ENCODE data around the gene DZANK1. TPM values are rescaled to one million over a fixed set of nuclear protein-coding genes. Genes with fewer than 3 reads are reported as not detected.
"Not testable (repeated sequence)": the region's sequence is repeated elsewhere in the genome, so short reads cannot be mapped to it uniquely, and the experiment has no call there.

Gene DZANK1
- total and polyA plus RNA-seq, 9 donors: 1.5 to 3.9 (median 1.8) TPM

DNA sequence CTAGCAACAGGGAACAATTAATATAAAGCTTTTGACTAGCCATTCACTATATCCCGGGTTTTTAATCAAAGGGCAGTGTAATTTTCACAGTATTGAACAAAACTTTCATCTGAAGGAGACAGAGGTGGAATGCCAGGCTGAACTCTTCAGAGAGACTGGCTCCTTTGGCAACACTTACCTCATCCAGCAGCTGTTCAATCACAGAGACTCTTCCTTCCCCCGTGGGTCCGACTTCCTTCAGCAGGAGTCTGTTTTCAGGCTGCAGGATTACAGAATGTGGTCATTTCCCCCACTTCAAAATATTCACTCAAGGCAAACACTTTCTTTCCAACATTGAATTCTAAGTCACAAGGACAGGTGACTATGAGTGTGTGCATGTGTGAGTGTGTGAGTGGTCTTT is 76.6 kb downstream of the DZANK1 start:
- 17% methylated on average over 2 of the region's 3 CpGs for WGBS (ENCODE audit: insufficient coverage)
- Histone ChIP-seq H3K9me3 (replicated peaks; ENCODE audit: control insufficient read depth, low read depth, low read length) (no peaks in the 10 kb centered on the region), H3K4me1 (ENCODE audit: control insufficient read depth, insufficient read depth, low read length) (no peaks in the 10 kb centered on the region), H3K36me3 (ENCODE audit: control insufficient read depth, insufficient read depth, low read length) (no peaks in the 10 kb centered on the region), H3K27ac (ENCODE audit: low read length) (no peak overlapping the region), H3K4me3 (ENCODE audit: low read length) (no peak overlapping the region), H3K27me3 (ENCODE audit: control insufficient read depth, insufficient read depth, low read length) (no peaks in the 10 kb centered on the region)
- DNase-seq: no peak

DNA sequence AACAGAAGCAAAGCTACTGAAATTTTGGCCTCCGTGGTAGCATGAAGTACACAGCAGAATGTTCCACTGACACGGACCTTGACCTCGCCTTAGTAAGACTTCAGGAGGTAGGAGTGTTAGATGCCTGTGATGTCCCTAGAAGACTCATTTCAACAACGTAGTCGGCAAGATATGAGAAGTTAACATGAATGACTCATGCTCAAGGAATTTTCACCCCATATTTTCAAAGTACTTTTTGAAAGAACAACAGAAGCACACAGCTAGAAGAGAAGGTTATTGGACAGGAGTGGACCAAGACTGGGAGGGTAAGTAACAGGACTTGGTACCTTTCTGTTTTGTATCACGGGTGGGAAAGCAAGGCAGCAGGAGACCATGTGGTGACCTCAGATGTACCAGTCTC is 78.0 kb downstream of the DZANK1 start:
- Histone ChIP-seq H3K4me1 (ENCODE audit: control insufficient read depth, insufficient read depth, low read length) (no peaks in the 10 kb centered on the region), H3K27me3 (ENCODE audit: control insufficient read depth, insufficient read depth, low read length) (no peaks in the 10 kb centered on the region), H3K36me3 (ENCODE audit: control insufficient read depth, insufficient read depth, low read length) (no peaks in the 10 kb centered on the region), H3K27ac (ENCODE audit: low read length) (no peak overlapping the region), H3K4me3 (ENCODE audit: low read length) (no peak overlapping the region), H3K9me3 (replicated peaks; ENCODE audit: control insufficient read depth, low read depth, low read length) (no peaks in the 10 kb centered on the region)
- 61% methylated on average over 3 of the region's 6 CpGs for WGBS (ENCODE audit: insufficient coverage)
- DNase-seq: no peak

DNA sequence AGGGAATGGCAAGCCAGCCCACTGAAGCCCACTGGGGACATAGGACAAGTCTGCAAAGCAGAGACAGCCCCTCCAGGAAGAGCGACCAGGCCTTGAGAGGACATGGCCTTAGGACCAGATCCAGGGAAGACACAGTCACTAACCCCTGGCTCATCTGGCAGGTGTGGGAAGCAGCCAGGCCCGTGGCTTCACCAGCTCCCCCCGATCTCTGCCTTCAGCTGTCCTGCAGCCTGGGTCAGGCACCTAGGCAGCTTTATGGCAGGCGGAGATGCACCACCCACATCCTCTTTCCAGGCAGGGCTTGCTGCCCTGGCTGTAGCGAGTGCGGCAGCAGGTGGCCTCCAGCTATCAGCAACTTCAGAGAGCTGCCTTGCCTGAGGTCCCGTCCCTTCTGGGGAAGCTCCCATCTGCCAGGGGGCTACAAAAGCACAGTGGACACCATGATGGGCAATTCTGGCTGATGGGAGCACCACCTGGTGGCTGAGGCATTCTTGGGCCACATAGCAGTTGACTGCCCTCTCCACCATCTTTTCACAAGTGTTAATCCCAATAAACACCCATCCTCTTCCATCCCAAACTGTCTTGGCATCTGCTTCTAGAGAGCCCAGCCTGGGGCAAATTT is 85.8 kb downstream of the DZANK1 start:
- H3K27ac ChIP-seq (ENCODE audit: low read length): no peak overlapping the region
- no peak for DNase-seq
- H3K27me3 ChIP-seq (ENCODE audit: control insufficient read depth, insufficient read depth, low read length): no peaks in the 10 kb centered on the region
- WGBS (ENCODE audit: insufficient coverage): 74% methylated on average over 7 of the region's 7 CpGs
- no peaks in the 10 kb centered on the region for H3K9me3 ChIP-seq (replicated peaks; ENCODE audit: control insufficient read depth, low read depth, low read length)
- no peak overlapping the region for H3K4me3 ChIP-seq (ENCODE audit: low read length)
- H3K4me1 ChIP-seq (ENCODE audit: control insufficient read depth, insufficient read depth, low read length): no peaks in the 10 kb centered on the region
- H3K36me3 ChIP-seq (ENCODE audit: control insufficient read depth, insufficient read depth, low read length): no peaks in the 10 kb centered on the region

DNA sequence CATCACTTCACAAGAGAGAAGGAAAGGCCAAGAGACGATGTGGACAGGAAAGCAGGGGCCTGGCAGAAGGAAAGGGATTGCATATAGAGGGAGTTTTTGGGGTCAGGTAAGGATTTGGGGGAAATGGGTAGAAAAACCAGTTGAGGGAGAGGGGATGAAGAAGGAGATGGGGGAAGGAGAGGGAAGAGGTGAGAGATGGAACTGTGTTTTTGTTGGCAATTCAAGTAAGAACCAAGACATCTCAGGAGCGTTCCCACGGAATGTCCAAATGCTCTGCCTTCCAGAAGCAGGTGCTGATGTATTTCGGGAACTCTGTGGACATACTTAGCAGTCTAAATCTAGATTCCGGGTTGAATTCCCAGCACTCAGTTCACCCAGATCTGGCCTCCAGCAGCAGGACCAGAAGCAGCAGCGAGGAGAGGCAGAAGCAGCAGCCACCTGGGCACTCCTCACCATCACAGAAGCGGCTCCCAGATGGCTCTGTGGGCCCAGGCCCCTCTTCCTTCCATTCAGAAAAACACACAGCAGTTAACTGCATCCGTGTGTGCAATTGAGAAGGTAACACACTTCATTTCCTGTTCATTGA is 88.8 kb downstream of the DZANK1 start:
- WGBS (ENCODE audit: insufficient coverage): 57% methylated on average over 4 of the region's 8 CpGs
- Histone ChIP-seq H3K27me3 (ENCODE audit: control insufficient read depth, insufficient read depth, low read length) (no peaks in the 10 kb centered on the region), H3K4me3 (ENCODE audit: low read length) (no peak overlapping the region), H3K9me3 (replicated peaks; ENCODE audit: control insufficient read depth, low read depth, low read length) (no peaks in the 10 kb centered on the region), H3K4me1 (ENCODE audit: control insufficient read depth, insufficient read depth, low read length) (no peaks in the 10 kb centered on the region), H3K36me3 (ENCODE audit: control insufficient read depth, insufficient read depth, low read length) (no peaks in the 10 kb centered on the region), H3K27ac (ENCODE audit: low read length) (no peak overlapping the region)
- no peak for DNase-seq

DNA sequence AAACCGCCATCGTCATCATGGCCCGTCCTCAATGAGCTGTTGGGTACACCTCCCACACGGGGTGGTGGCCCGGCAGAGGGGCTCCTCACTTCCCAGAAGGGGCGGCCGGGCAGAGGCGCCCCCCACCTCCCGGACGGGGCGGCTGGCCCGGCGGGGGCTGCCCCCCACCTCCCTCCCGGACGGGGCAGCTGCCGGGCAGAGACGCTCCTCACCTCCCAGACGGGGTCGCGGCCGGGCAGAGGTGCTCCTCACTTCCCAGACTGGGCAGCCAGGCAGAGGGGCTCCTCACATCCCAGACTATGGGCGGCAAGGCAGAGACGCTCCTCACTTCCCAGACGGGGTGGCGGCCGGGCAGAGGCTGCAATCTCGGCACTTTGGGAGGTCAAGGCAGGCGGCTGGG is 91.3 kb downstream of the DZANK1 start:
- WGBS (ENCODE audit: insufficient coverage): 97% methylated on average over 21 of the region's 28 CpGs

DNA sequence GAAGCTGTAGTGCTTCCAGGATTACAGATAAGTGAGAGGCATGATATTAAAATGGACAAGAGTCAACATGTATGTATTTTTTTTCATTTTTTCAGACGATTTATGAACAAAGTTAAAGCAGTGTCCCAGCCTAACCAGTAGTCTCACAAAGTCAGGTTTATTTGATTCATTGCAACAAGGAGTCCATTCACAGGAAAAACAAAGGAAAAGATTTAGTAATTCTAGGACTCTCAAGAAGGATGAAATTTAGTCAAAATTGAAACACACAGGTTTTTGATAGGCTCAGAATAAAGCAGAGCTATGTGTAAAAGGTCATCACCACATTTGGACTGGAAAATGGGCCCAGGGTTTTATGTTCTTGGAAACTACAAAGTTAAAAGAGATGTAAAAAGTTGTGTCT is 94.5 kb downstream of the DZANK1 start:
- Histone ChIP-seq H3K27ac (ENCODE audit: low read length) (no peak overlapping the region), H3K4me1 (ENCODE audit: control insufficient read depth, insufficient read depth, low read length) (no peaks in the 10 kb centered on the region), H3K27me3 (ENCODE audit: control insufficient read depth, insufficient read depth, low read length) (no peaks in the 10 kb centered on the region), H3K36me3 (ENCODE audit: control insufficient read depth, insufficient read depth, low read length) (no peaks in the 10 kb centered on the region), H3K4me3 (ENCODE audit: low read length) (no peak overlapping the region), H3K9me3 (replicated peaks; ENCODE audit: control insufficient read depth, low read depth, low read length) (no peaks in the 10 kb centered on the region)
- no peak for DNase-seq
- no CpG with 5 or more reads among the region's 1 CpG for WGBS (ENCODE audit: insufficient coverage)

More for the DNA sequence above, 91.3 kb downstream of the DZANK1 start:
- H3K4me3 ChIP-seq (ENCODE audit: low read length); H3K27me3 ChIP-seq (ENCODE audit: control insufficient read depth, insufficient read depth, low read length); DNase-seq; H3K36me3 ChIP-seq (ENCODE audit: control insufficient read depth, insufficient read depth, low read length); H3K4me1 ChIP-seq (ENCODE audit: control insufficient read depth, insufficient read depth, low read length); H3K9me3 ChIP-seq (replicated peaks; ENCODE audit: control insufficient read depth, low read depth, low read length); H3K27ac ChIP-seq (ENCODE audit: low read length): not testable (repeated sequence)

DNA sequence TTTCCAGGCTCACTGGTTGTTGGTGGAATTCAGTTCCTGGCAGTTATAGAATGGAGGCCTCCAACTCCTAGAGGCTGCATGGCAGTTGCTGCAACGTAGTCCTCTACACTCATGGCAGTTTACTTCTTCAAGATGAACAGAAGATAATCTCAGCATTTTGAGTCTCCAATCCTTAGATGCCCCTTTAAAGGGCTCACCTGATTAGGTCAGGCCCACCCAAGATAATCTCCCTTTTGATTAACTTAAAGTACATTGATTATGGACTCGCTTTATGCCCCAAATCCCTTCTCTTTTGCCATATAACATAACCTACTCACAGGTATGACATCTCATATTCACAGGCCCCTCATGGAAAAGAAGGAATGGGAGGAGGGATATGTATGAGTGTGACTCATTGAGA is 102.1 kb downstream of the DZANK1 start:
- no peaks in the 10 kb centered on the region for H3K9me3 ChIP-seq (replicated peaks; ENCODE audit: control insufficient read depth, low read depth, low read length)
- H3K4me3 ChIP-seq (ENCODE audit: low read length): no peak overlapping the region
- no peaks in the 10 kb centered on the region for H3K4me1 ChIP-seq (ENCODE audit: control insufficient read depth, insufficient read depth, low read length)
- H3K27me3 ChIP-seq (ENCODE audit: control insufficient read depth, insufficient read depth, low read length): no peaks in the 10 kb centered on the region
- DNase-seq: no peak
- no peak overlapping the region for H3K27ac ChIP-seq (ENCODE audit: low read length)
- no peaks in the 10 kb centered on the region for H3K36me3 ChIP-seq (ENCODE audit: control insufficient read depth, insufficient read depth, low read length)
- 29% methylated on average over 1 of the region's 2 CpGs for WGBS (ENCODE audit: insufficient coverage)

DNA sequence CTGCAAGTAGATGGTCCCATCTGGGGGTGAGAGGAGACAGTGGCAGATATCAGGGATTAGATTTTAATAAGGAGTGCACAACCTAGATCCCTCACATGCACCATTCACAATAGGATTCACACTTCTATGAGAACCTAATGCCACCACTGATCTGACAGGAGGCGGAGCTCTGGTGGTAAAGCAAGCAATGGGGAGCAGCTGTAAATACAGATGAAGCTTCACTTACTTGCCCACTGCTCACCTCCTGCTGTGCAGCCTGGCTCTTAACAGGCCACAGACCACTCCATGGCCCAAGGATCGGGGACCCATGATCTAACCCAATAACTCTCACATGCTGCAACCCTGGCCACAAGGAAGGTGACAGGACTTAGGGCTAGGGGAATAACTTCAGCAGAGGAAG is 103.1 kb downstream of the DZANK1 start:
- no peak overlapping the region for H3K4me3 ChIP-seq (ENCODE audit: low read length)
- no peaks in the 10 kb centered on the region for H3K9me3 ChIP-seq (replicated peaks; ENCODE audit: control insufficient read depth, low read depth, low read length)
- no peaks in the 10 kb centered on the region for H3K27me3 ChIP-seq (ENCODE audit: control insufficient read depth, insufficient read depth, low read length)
- 83% methylated on average over 2 of the region's 2 CpGs for WGBS (ENCODE audit: insufficient coverage)
- H3K36me3 ChIP-seq (ENCODE audit: control insufficient read depth, insufficient read depth, low read length): no peaks in the 10 kb centered on the region
- DNase-seq: no peak
- H3K4me1 ChIP-seq (ENCODE audit: control insufficient read depth, insufficient read depth, low read length): no peaks in the 10 kb centered on the region
- H3K27ac ChIP-seq (ENCODE audit: low read length): no peak overlapping the region

DNA sequence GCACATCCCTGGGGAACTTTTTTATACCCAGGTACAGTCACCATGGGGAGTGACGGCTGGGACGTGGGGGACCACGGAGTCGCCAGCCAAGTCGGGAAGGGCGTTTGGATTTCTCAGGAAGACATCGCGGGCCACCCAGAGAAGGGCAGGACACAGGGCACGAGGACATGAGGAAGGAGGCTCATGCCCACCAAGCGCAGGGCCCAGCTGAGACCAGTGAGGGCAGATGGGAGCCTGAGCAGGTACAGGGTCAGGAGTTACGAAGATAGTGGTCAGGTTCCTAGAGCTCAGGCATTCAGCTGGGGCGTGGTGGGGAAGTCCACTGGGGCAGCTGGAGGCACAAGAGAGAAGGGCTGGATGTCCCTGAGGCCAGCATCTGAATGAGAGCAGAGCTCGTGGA is 103.9 kb downstream of the DZANK1 start:
- no peaks in the 10 kb centered on the region for H3K27me3 ChIP-seq (ENCODE audit: control insufficient read depth, insufficient read depth, low read length)
- H3K27ac ChIP-seq (ENCODE audit: low read length): no peak overlapping the region
- H3K9me3 ChIP-seq (replicated peaks; ENCODE audit: control insufficient read depth, low read depth, low read length): no peaks in the 10 kb centered on the region
- H3K36me3 ChIP-seq (ENCODE audit: control insufficient read depth, insufficient read depth, low read length): no peaks in the 10 kb centered on the region
- H3K4me1 ChIP-seq (ENCODE audit: control insufficient read depth, insufficient read depth, low read length): no peaks in the 10 kb centered on the region
- H3K4me3 ChIP-seq (ENCODE audit: low read length): no peak overlapping the region
- 87% methylated on average over 12 of the region's 13 CpGs for WGBS (ENCODE audit: insufficient coverage)
- DNase-seq: no peak

DNA sequence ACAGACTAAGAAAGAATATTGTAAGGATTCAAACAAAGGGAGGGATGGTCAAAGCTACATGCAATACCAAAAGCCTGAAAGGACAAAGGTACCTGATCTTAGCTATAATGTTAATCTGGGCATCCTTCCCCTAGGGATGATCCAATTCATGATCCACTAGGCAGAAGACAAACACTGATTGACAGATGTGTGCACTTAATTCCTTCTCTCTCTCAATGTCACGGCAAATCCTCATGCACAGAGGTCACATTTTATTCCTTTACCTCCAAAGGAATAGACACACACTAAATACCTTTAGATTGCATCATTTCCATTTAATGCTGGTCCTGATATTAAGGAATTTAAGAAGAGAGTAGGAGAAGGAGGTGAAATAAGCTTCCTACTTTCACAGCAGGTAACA is 105.2 kb downstream of the DZANK1 start:
- Histone ChIP-seq H3K4me1 (ENCODE audit: control insufficient read depth, insufficient read depth, low read length) (no peaks in the 10 kb centered on the region), H3K27ac (ENCODE audit: low read length) (no peak overlapping the region), H3K36me3 (ENCODE audit: control insufficient read depth, insufficient read depth, low read length) (no peaks in the 10 kb centered on the region), H3K27me3 (ENCODE audit: control insufficient read depth, insufficient read depth, low read length) (no peaks in the 10 kb centered on the region), H3K4me3 (ENCODE audit: low read length) (no peak overlapping the region), H3K9me3 (replicated peaks; ENCODE audit: control insufficient read depth, low read depth, low read length) (no peaks in the 10 kb centered on the region)
- DNase-seq: no peak
- no CpG with 5 or more reads among the region's 1 CpG for WGBS (ENCODE audit: insufficient coverage)

DNA sequence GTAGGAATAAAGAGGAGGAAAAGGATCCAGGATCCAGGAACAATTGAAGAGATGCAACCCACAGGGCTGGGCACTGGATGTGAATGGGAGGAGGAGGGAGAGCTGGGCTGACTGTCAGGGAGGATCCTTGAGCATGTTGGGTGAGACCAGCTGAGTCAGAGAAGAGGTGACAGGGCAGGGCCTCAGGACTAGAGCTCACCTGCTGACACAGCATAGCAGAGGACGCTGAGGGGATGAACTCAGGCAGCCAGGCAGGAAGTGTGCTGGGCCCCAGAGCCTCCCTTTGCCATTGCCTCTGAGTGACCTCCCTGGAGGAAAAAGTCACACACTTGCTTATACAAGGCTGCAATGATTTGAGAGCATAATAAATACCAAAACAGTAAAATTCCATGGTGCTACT is 106.2 kb downstream of the DZANK1 start:
- Histone ChIP-seq H3K27ac (ENCODE audit: low read length) (no peak overlapping the region), H3K27me3 (ENCODE audit: control insufficient read depth, insufficient read depth, low read length) (no peaks in the 10 kb centered on the region), H3K4me3 (ENCODE audit: low read length) (no peak overlapping the region), H3K4me1 (ENCODE audit: control insufficient read depth, insufficient read depth, low read length) (no peaks in the 10 kb centered on the region), H3K36me3 (ENCODE audit: control insufficient read depth, insufficient read depth, low read length) (no peaks in the 10 kb centered on the region), H3K9me3 (replicated peaks; ENCODE audit: control insufficient read depth, low read depth, low read length) (no peaks in the 10 kb centered on the region)
- 0% methylated on average over 1 of the region's 1 CpG for WGBS (ENCODE audit: insufficient coverage)
- DNase-seq: no peak

All from muscle of leg (tissue), 11 donors.